A673 (cell line): ENCODE data around the gene PPP6R2.

Experiments used
- EZH2 ChIP-seq: fragments of 200-600 bp; sonication (generic); IDR thresholded peaks from 2 replicates; pipeline ENCODE4 v1.6.1; 2017; ENCODE audit warnings: borderline replicate concordance, low read depth, mild to moderate bottlenecking, mixed read lengths, antibody characterized with exemption, low read length; ENCODE audit not compliant: poor library complexity, severe bottlenecking
- TF ChIP-seq, protein P1 (sequence below): fragments of 300-800, 200-600 bp; sonication (generic); conservative IDR thresholded peaks from 2 replicates; pipeline ENCODE4 v1.5.1; 2017; ENCODE audit warnings: low read depth, mild to moderate bottlenecking, antibody characterized with exemption, low read length, moderate library complexity, mixed read lengths

DNA sequence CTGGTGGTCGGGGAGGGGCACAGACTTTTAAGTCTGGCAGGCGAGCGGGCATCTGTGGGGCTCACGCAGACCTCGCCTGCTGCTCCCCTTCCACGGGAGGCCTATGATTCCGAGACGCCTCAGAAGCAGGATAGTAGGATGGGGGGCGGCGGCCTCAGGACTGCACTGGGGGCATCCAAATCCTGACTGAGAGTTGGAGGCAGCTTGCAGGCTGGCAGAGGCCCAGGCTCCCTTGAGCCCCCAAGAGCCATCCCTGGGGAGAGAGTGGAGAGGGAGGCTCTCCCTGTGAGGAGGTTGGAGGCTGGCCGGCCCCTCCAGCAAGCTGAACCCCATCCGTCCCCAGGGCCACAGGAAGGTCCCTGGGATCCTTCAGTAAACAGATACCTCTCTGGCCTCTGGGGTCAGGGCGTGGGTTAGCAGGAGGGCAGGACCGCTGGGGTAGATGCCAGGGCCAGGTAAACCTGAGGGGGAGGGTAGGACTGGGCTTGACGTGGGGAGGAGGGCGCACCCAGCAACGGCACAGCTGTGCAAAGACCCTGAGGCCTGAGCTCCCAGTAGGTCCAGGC, 98.4 kb downstream of the PPP6R2 start:
- TF ChIP-seq, protein P1, sequence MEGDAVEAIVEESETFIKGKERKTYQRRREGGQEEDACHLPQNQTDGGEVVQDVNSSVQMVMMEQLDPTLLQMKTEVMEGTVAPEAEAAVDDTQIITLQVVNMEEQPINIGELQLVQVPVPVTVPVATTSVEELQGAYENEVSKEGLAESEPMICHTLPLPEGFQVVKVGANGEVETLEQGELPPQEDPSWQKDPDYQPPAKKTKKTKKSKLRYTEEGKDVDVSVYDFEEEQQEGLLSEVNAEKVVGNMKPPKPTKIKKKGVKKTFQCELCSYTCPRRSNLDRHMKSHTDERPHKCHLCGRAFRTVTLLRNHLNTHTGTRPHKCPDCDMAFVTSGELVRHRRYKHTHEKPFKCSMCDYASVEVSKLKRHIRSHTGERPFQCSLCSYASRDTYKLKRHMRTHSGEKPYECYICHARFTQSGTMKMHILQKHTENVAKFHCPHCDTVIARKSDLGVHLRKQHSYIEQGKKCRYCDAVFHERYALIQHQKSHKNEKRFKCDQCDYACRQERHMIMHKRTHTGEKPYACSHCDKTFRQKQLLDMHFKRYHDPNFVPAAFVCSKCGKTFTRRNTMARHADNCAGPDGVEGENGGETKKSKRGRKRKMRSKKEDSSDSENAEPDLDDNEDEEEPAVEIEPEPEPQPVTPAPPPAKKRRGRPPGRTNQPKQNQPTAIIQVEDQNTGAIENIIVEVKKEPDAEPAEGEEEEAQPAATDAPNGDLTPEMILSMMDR: no peak
- no peak for TF ChIP-seq EZH2
